ENCODE measurements around the gene TNRC6A. TPM values are rescaled to one million over a fixed set of nuclear protein-coding genes. Genes with fewer than 3 reads are reported as not detected.

The TNRC6A gene
- total RNA-seq, 1 donor from 2014 or later = 55.7 TPM

DNA sequence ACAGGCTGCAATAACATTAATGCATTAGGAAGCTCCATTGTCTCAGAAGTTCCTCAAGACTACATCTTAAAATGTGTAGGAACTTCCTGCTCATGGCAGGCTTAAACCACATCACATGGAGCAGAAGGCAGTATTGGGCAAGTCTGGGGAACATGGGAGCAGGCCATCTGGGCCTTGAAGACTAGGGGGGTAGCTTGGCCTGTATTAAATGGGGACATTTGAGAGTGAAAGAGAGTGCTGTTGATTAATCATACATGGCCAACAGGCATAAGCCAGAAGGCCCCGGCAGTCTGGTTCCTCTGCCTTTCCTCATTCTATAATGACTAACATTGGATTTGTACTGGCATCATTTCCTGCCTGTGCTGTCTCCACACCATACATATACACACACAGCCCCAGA is 91.1 kb downstream of the TNRC6A start:
- Mint-ChIP-seq H3K4me1 (no peaks in the 10 kb centered on the region), H3K27ac (no peak overlapping the region), H3K4me3 (no peak overlapping the region), H3K27me3 (ENCODE audit: insufficient read depth, low read depth) (peaks cover 2% of the 10 kb centered on the region), H3K36me3 (peaks cover 42% of the 10 kb centered on the region), H3K9me3 (no peaks in the 10 kb centered on the region)
- no peak for TF ChIP-seq EZH2phosphoT487 (IDR thresholded peaks at IDR 0.05)
- TF ChIP-seq EZH2 (IDR thresholded peaks at IDR 0.05) = no peak
- TF ChIP-seq, protein P1, sequence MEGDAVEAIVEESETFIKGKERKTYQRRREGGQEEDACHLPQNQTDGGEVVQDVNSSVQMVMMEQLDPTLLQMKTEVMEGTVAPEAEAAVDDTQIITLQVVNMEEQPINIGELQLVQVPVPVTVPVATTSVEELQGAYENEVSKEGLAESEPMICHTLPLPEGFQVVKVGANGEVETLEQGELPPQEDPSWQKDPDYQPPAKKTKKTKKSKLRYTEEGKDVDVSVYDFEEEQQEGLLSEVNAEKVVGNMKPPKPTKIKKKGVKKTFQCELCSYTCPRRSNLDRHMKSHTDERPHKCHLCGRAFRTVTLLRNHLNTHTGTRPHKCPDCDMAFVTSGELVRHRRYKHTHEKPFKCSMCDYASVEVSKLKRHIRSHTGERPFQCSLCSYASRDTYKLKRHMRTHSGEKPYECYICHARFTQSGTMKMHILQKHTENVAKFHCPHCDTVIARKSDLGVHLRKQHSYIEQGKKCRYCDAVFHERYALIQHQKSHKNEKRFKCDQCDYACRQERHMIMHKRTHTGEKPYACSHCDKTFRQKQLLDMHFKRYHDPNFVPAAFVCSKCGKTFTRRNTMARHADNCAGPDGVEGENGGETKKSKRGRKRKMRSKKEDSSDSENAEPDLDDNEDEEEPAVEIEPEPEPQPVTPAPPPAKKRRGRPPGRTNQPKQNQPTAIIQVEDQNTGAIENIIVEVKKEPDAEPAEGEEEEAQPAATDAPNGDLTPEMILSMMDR (IDR thresholded peaks at IDR 0.05) = no peak
- Histone ChIP-seq H3K79me2 (ENCODE audit: low read depth) (no peaks in the 10 kb centered on the region), H2AFZ (replicated peaks) (no peak overlapping the region), H3K9ac (no peak overlapping the region), H3K4me3 (no peak overlapping the region), H3K27me3 (no peaks in the 10 kb centered on the region), H3K4me2 (no peak overlapping the region), H3K4me1 (no peaks in the 10 kb centered on the region), H3K27ac (no peak overlapping the region), H3K36me3 (peaks cover 9% of the 10 kb centered on the region), H3K9me3 (ENCODE audit: low read depth) (no peaks in the 10 kb centered on the region), H4K20me1 (ENCODE audit: low read depth) (peaks cover 4% of the 10 kb centered on the region), H3F3A (ENCODE audit: low read depth) (peaks cover 4% of the 10 kb centered on the region)
- DNase-seq (ENCODE audit: low spot score) = no peak

DNA sequence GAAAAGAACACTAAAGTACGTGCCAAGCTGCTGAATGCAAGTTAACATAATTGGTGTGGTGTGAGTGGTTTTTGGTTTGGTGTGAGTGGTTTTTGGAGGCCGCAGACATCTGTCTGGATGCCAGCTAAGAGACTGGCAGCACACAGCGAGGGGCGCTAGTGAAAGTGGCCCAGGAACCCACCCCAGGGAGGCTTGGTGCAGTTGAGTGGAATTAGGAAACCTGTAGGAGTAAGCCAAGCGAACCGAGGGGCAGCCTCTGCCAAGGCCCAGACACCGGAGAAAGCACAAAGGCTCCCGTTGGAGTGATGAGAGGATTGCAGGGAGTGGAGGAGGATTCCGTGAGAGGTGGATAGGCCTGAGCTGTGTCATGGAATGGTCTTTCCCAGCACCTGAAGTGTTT is 91.7 kb downstream of the TNRC6A start:
- H3K4me1 Mint-ChIP-seq = no peaks in the 10 kb centered on the region
- H3K9me3 Mint-ChIP-seq = no peaks in the 10 kb centered on the region
- Histone ChIP-seq H4K20me1 (ENCODE audit: low read depth) (peaks cover 7% of the 10 kb centered on the region), H3K9ac (no peak overlapping the region), H3K27ac (no peak overlapping the region), H3K4me1 (no peaks in the 10 kb centered on the region), H3K36me3 (peaks cover 9% of the 10 kb centered on the region), H3F3A (ENCODE audit: low read depth) (peaks cover 7% of the 10 kb centered on the region), H3K4me2 (no peak overlapping the region), H3K79me2 (ENCODE audit: low read depth) (no peaks in the 10 kb centered on the region), H3K4me3 (no peak overlapping the region), H3K27me3 (no peaks in the 10 kb centered on the region), H3K9me3 (ENCODE audit: low read depth) (no peaks in the 10 kb centered on the region), H2AFZ (replicated peaks) (no peak overlapping the region)
- no peak overlapping the region for H3K4me3 Mint-ChIP-seq
- no peak for DNase-seq (ENCODE audit: low spot score)
- no peak overlapping the region for H3K27ac Mint-ChIP-seq
- H3K27me3 Mint-ChIP-seq (ENCODE audit: insufficient read depth, low read depth) = peaks cover 2% of the 10 kb centered on the region
- TF ChIP-seq EZH2 (IDR thresholded peaks at IDR 0.05) (no peak), EZH2phosphoT487 (IDR thresholded peaks at IDR 0.05) (no peak)
- TF ChIP-seq, protein P1 (IDR thresholded peaks at IDR 0.05) = no peak
- H3K36me3 Mint-ChIP-seq = peaks cover 44% of the 10 kb centered on the region

DNA sequence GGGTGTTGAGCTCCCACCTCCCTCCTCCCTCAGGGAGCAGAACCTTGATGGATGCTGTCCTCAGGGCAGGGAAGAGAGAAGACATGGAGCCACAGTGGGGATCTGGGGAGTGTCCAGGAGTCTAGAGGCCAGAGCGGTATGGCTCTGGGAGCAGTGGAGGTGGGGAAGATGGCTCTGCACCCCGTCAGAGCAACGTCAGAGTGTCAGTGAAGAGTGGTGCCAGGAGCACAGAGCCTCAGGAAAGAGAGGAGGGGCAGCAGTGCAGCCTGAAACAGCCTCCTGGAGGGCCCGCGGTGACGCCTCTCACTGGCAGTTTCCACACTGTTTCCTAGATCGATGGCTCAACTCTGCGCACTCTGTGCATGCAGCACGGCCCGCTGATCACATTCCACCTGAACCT is 93.1 kb downstream of the TNRC6A start:
- peaks cover 7% of the 10 kb centered on the region for H4K20me1 ChIP-seq (ENCODE audit: low read depth)
- no peak overlapping the region for H3K9ac ChIP-seq
- Mint-ChIP-seq H3K4me3 (no peak overlapping the region), H3K9me3 (no peaks in the 10 kb centered on the region), H3K27me3 (ENCODE audit: insufficient read depth, low read depth) (peaks cover 2% of the 10 kb centered on the region), H3K4me1 (no peaks in the 10 kb centered on the region), H3K36me3 (peaks cover 46% of the 10 kb centered on the region), H3K27ac (no peak overlapping the region)
- H3K4me3 ChIP-seq = no peak overlapping the region
- H3K4me1 ChIP-seq = no peaks in the 10 kb centered on the region
- no peaks in the 10 kb centered on the region for H3K9me3 ChIP-seq (ENCODE audit: low read depth)
- no peaks in the 10 kb centered on the region for H3K79me2 ChIP-seq (ENCODE audit: low read depth)
- no peak overlapping the region for H2AFZ ChIP-seq (replicated peaks)
- peaks cover 7% of the 10 kb centered on the region for H3F3A ChIP-seq (ENCODE audit: low read depth)
- no peaks in the 10 kb centered on the region for H3K36me3 ChIP-seq
- H3K27me3 ChIP-seq = no peaks in the 10 kb centered on the region
- H3K27ac ChIP-seq = no peak overlapping the region
- TF ChIP-seq EZH2 (IDR thresholded peaks at IDR 0.05) (no peak), EZH2phosphoT487 (IDR thresholded peaks at IDR 0.05) (no peak)
- TF ChIP-seq, protein P1 (IDR thresholded peaks at IDR 0.05) = no peak
- H3K4me2 ChIP-seq = no peak overlapping the region
- DNase-seq (ENCODE audit: low spot score) = no peak
